ENCODE data around the gene RPL13.

- TF ChIP-seq EZH2 (optimal IDR thresholded peaks at IDR 0.05; ENCODE audit: low read depth, low read length) (no peak), EZH2phosphoT487 (IDR thresholded peaks at IDR 0.05; ENCODE audit: low read length) (no peak)
Observed at GRCh38 chr16:89576153-89577054, 15.9 kb downstream of the RPL13 start.

Measured in MM.1S (cell line).